HG03442 (cell line): ENCODE measurements around the gene WDR4.
"Not testable (repeated sequence)": the region's sequence is repeated elsewhere in the genome, so short reads cannot be mapped to it uniquely, and the experiment has no call there.

Experiments used
- ATAC-seq: cut with Tn5 transposase; IDR thresholded peaks from one replicate; pipeline ENCODE4 v1.9.1; 2021; ENCODE audit warnings: mild to moderate bottlenecking, moderate library complexity; ENCODE audit not compliant: unreplicated experiment

WDR4 gene

DNA sequence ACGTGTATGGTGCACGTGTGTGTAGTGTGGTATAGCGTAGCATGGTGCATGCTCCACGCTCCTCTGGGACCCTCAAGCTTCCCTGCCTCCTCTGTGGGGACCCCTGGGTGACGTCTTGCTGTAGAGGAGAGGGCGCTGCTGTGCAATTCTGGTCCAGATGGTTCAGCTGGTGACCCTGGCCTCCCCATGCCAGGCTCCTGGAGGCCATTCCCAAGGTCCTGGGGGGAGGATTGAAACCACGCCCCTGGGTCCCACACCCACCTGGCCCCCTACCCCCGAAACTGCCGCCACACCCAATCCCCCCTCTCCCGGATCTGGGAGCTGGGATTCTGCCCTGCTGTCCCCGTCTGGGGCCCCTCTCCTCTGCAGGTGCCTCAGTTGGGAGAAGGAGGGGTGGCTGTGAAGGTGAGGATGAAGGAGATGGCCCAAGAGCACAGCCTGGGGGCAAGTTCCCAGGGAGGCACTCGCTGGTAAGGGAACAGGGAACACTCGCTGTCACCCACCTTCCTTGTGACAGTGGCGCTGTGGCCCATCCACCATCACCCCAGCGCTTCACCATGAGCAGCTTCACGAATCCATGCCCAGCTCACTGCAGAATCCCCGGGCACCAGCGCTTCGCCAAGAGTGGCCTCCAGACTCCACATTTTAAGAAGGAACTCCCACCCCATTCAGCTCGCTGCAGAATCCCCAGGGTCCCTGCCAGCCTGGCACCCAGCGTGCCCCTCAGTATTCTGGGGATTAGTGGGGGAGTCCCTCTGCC is 38.0 kb downstream of the WDR4 start:
- ATAC-seq: no peak

DNA sequence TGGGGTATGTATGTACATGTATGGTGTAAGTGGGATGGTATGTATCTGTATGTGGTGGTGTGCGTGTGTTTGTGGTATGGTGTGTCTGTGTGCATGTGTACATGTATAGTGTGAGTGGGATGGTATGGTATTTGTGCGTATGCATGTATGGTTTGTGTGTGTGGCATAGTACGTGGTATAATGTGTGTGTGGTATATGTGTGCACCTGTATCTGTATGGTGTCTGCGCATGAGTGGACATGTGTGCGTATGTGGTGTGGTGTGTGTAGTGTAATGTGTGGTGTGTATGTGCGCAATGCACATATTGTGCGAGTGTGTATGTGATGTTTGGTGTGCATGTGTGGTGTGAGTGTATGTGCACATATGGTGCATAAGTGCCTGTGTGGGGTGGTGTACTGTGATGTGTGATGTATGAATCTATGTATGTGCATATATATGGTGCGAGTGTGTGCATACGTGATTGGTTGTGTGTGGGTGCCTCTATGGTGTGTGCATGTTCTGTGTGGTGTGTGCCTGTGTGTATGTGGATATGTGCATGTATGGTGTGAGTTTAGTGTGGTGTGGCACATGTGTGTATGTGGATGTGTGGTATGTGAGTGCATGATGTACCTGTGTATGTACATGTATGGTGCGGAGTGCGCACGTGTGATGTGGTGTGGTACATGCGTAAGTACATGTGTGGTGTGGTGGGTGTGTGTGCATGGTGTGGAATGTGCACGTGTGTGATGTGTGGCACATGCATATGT is 38.8 kb downstream of the WDR4 start:
- no peak for ATAC-seq

DNA sequence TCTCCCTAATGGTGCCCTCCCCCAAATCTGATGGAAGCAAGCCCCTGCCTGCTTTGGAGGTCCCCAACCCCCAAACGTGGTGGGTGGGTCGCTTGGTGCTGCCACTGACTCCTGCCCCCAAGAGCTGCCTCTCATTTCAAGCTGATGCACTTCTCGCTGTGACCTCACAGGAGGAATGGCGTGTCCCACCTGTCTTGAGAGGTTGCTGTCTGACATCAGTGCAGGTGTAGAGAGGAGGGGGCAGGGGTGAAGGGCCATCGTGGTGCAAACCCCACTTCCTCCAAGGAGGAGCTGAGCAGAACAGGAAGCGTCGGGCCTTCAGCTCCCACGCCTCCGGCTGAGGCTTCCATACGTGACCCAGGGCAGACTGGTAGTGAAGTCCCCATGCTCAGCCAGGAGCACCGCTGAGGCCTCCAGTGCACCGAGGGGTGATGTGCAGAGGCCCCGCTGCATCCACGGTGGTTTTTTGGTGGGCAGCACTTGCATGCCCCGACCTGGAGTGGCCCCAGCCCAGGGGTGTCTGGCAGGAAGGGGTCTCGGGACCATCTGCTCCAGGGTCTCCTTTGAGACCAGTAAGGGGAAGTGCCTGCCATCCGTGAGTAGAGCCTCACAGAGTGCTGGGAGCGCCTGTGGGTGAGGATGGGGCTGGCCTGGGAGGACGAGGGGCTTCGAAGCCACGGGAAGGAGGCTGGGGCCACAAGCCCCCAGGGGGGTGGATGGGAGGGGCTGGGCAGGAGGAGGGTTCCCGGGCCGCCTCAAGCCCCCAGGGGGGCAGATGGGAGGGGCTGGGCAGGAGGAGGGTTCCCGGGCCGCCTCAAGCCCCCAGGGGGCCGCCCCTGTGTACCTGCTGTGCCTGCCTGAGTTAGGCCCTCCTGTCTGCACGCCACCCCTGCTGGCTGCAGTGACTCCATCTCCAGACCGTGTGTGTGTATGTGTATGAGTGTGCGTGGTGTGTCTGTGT is 39.8 kb downstream of the WDR4 start:
- ATAC-seq: no peak

DNA sequence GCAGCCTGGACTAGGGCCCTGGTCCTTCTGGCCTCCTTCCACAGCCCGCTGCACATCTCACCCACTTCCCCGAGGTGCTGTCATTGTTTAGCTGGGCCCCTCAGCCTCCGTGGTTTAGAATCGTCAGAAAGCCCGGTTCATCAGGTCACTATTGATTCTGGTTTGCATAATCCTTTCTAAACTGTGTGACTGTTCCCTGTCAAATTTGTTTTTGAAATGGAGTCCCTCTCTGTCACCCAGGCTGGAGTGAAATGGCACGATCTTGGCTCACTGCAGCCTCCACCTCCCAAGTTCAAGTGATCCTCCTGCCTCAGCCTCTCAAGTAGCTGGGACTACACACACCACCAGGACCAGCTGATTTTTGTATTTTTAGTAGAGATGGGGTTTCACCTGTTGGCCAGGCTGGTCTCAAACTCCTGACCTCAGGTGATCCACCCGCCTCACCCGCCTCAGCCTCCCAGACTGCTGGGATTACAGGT is 41.1 kb downstream of the WDR4 start:
- ATAC-seq: not testable (repeated sequence)

DNA sequence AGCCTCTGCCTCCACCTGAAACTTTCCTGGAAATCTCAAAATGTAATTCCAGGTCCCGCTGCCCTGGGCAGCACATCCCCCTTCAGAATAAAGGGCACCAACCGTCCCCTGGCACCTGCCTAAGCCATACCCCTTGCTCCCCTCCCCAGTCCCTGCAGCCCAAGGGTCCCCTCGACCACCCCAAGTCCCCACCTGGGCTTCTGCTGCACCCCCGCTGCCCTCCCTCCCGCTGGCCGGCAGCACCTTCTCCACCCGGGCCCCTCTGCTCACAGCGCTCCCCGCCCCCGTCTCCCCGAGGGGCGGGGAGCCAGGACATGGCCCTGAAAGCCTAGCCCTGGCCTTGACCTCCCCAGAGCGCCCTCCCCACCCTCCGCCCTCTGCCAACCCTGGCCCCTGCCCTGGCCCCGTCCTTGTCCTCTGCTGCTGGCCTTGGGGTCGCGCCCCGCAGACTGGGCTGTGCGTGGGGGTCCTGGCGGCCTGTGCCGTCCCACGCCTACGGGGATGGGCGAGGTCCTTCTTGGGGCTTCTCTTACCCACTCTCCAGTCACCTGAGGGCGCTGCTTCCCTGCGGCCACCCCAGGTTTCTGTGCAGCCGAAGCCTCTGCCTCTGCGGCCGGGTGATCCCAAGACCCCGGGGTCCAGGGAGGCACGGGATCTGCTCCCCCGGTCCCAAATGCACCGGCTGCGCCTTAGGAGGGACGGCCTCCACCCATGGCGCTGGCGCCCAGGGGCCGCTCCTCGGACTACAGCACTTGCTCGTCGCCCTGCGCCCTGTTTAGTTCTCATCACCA is 41.7 kb downstream of the WDR4 start:
- ATAC-seq: no peak

DNA sequence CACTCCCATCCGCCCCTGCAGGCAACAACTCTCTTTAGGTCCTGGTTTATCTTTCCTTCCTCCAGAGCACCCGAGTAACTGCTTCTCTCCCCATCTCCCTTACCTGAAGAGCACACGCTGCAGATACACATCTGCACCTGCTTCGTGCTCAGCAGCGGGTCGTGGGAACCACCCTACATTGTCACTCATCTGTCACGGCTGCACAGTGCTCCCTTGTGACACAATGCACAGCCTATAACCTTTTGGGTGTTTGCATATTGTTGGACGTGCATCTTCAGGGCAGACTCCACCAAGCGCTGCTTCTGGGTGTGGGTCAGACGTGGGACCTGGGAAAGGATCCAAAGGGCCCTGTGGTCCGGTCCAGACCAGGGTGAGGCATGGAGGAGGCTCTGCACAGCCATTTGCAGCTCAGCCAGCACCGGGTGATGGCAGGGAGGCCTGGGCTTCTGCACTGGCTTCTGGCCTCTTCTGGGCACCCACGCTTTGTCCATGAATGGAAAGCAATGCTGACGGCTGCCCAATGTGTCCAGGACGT is 42.5 kb downstream of the WDR4 start:
- ATAC-seq: no peak

DNA sequence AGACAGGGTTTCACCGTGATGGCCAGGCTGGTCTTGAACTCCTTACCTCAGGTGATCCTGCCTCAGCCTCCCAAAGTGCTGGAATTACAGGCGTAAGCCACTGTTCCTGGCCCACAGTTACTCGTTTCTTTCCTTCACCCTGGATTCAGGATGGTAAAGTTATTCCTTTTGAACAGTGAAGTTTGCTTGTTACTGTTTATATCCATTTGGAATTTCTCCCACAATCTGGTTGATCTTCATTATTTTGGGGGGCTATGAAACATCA is 43.0 kb downstream of the WDR4 start:
- no peak for ATAC-seq

DNA sequence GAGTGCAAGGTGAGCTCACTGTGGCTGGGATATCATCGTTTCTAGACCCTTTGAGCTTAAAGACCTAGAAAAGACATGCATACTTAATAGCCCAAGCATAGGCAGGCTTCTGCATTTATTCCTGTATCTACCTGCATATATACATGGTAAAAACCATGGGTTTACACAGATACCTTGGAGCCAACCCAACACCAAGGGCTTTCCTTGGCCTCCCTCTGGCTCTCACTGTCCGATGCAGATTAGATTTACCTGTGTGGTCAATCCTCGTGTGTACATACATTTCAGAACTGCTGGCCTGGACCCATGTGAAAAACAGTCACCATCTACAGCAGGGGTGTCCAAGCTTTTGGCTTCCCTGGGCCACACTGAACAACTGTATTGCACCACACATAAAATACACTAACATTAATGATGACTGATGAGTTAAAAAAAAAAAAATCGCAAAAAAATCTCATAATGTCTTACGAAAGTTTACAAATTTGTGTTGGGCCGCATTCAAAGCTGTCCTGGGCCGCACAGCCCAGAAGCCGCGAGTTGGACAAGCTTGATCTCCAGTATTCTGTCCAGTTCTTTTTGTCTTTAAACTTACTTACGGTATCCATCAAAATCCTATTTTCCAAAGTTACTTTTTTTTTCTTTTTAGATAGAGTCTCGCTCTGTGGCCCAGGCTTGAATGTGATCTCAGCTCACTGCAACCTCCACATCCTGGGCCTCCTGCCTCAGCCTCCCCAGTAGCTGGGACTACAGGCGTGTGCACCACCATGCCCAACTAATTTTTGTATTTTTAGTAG is 43.5 kb downstream of the WDR4 start:
- no peak for ATAC-seq

DNA sequence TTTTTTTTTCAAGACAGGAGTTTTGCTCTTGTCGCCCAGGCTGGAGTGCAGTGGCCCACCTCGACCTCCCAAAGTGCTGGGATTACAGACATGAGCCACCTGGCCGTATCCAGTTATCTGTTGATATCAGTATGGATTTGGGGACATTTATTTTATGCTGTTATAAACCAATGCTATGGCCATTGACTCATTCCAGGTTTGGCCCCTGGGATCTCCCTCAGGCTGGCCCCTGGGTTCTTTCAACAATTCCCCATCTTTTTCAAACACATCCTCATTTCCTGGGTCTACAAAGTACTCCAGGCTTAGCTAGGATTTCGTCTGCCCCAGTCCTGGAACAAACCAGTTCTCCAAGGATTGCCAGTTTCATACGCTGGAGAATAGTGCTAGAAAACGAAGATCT is 44.1 kb downstream of the WDR4 start:
- ATAC-seq: no peak

DNA sequence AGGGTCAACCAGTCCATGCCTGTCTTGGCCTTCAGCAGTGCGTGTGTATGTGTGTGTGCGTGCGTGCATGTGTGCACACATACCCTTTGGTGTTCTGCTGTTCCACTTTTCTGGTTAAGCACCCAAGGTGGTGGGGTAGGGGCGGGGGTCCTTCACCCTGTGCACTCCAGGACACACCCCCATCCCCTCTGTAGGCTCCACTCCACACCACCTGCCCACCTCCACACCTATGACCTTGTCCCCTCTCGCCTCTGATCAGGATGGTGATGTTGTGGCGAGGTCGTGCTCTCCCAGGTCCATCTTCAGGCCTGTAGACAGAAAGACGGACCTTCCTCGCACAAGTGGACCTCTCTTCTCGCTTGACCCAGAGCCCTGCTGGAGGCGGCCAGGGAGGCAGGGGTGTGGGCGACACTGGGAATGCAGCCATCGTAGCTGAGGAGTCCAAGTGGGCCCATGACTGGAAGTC is 44.6 kb downstream of the WDR4 start:
- ATAC-seq: no peak

DNA sequence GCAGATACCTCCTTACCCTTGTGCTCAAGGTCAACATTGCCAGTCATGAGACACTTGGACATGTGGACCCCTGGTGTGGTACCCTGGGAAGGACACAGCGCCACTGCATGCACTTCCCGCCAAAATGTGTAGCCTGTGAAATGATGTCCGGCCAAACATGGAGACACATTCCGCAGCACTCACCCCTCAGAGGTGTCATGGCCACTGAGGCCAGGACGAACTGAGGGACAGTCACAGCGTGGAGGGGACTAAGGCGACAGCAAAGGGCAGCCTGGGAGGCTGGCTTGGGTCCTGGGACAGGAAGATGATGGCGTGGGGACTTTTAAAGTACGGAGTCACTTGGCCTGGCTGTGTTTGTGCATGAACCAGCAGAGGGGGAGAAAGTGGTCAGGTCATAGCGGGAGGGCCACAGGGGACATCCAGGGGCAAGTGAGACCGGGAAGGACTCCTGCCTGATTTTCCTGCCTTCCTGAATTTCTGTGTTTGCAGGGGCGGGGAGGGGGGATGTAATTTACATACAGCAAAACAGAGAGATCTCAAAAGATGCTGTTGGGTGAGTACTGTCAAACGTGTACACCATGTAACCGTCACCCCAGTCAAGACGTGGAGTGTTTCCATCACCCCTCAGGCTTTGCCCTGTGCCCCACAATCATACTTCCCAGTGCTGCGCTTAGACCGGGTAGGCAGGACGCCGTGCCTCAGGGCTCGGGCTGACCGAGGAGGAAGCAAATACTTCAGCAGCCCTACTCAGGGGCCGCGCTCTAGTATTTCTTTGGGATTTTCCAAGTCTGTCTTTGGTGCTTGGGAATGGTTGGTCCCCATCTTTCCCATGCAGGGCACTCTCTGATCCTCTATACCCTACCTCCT is 45.2 kb downstream of the WDR4 start:
- ATAC-seq: no peak

DNA sequence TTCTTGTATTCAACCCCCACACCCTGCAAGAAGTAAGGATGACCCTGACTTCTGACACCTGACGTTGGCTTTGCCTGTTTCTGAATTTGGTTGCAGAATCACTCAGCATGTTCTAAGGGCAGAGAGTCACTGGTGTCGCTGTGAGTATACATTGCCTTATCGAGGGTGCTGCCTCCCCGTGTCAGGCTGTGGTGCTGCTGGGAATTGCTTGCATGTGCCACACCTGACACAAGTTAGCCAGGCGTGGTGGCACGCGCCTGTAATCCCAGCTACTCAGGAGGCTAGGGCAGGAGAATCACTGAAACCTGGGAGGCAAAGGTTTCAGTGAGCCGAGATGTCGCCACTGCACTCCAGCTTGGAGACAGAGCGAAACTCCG is 45.9 kb downstream of the WDR4 start:
- ATAC-seq: no peak

DNA sequence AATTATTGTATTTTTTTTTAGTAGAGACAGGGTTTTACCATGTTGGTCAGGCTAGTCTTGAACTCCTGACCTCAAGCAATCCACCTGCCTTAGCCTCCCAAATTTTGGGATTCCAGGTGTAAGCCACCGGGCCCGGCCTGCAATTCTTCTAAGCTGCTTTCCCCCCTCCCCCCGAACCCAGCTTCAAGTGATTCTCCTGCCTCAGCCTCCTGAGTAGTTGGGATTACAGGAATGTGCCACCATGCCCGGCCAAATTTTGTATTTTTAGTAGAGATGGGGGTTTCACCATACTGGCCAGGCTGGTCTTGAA is 47.1 kb downstream of the WDR4 start:
- not testable (repeated sequence) for ATAC-seq

DNA sequence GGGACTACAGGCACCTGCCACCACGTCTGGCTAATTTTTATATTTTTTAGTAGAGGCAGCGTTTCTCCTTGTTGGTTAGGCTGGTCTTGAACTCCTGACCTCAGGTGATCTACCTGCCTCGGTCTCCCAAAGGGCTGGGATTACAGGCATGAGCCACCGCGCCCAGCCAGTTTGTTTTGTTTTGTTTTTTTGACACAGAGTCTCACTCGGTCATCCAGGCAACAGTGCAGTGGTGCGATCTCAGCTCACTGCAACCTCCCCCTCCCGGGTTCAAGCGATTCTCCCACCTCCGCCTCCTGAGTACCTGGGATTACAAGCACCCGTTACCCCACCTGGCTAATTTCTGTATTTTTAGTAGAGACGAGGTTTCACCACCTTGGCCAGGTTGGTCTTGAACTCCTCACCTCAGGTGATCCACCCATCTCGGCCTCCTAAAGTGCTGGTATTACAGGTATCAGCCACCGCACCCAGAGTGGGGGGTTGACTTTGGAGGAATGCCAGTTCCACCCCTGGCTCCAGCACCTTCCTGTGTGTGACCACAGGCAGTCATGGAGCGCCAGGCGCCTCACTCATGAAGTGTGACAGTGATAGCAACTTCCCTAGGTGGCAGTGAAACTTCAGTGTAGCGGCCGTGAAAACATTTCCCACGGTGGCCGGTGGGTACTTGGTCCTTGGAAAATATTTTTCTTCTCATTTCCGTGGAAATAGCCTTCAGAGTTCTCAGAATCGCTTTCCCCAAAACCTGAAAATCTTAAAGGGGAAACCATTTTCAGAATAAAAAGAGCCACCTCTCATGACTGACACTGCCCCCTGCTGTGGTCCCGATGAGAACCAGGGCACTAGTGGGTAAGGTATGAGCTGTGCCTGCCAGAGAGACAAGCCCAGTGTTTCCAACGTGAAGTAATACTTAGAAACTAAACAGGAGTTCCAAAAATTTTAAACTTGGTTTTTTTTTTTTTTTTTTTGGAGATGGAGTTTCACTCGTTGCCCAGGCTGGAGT is 48.6 kb downstream of the WDR4 start:
- no peak for ATAC-seq

DNA sequence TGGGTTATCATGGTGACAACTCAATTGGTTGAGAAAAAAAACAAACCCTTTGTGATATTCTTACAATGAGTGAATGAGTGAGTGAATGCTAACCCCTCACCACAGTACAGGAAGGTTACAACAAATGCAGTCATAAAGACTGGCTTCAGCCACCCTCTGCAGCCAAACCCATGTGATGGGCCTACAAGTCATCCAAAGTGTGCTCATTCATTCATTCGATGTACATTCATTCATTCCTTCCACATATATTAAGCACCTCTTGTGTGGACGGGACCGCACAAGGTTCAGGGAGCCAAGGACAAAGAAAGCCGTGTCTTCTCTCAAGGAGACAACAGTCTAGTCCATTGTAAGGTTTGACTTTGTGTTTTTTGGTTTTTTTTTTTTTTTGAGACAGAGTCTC is 49.4 kb downstream of the WDR4 start:
- ATAC-seq: no peak

DNA sequence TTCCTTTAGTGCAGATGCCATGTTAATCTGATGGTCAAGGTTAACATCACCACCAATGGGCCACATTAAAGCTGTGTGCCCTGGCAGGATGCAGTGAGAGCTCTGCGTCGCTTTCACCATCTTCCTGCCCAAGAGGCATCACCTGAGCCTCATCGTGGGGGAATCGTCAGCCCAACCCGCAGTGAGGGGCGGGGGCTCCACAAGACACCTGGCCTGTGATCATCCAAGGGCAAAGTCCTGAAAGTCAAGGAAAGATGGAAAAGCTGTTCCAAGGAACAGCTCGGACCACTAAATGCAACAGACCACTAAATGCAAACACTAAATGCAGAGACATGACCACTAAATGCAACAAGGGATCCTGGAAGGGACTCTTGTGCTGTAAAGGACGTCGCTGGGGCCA is 49.9 kb downstream of the WDR4 start:
- ATAC-seq: no peak

DNA sequence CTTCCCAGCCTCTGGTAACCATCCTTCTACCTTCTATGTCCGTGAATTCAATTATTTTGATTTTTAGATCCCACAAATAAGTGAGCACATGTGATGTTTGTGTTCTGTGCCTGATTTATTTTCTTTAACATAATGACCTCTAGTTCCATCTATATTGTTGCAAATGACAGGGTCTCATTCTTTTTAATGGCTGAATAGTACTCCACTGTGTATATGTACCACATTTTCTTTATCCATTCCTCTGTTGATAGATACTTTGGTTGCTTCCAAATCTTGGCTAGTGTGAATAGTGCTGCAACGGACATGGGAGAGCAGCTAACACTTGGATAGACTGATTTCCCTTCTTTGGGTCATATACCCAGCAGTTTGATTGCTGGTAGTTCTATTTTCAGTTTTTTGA is 51.8 kb downstream of the WDR4 start:
- ATAC-seq: no peak
